KMS-11 (cell line): ENCODE measurements around the gene OTX2.

ENCODE experiments used
- H2AFZ ChIP-seq: fragments of 200-600 bp; sonication (generic); 2 replicates; pipeline ENCODE4 v1.6.1; 2016; ENCODE audit warnings: antibody characterized with exemption, mixed run types, low read depth
- H3K27ac ChIP-seq: fragments of 200-600 bp; sonication (generic); 2 replicates; pipeline ENCODE4 v1.6.1; 2016; ENCODE audit warnings: mild to moderate bottlenecking, mixed run types
- H3K27me3 ChIP-seq: fragments of 200-600 bp; sonication (generic); 2 replicates; pipeline ENCODE4 v1.6.1; 2017; ENCODE audit warnings: mild to moderate bottlenecking, low read depth, mixed run types, moderate library complexity; ENCODE audit not compliant: insufficient read depth
- H3K36me3 ChIP-seq: fragments of 200-600 bp; sonication (generic); 2 replicates; pipeline ENCODE4 v1.6.1; 2017; ENCODE audit warnings: mild to moderate bottlenecking, mixed run types; ENCODE audit not compliant: insufficient read depth
- H3K4me1 ChIP-seq: fragments of 200-600 bp; sonication (generic); 2 replicates; pipeline ENCODE4 v1.6.1; 2016; ENCODE audit warnings: mild to moderate bottlenecking, low read depth, mixed run types; ENCODE audit not compliant: poor library complexity, severe bottlenecking
- H3K4me2 ChIP-seq: fragments of 200-600 bp; sonication (generic); 2 replicates; pipeline ENCODE4 v1.7.0; 2016; ENCODE audit warnings: mild to moderate bottlenecking, mixed run types
- H3K4me3 ChIP-seq: fragments of 200-600 bp; sonication (generic); IDR thresholded peaks from 2 replicates; pipeline ENCODE4 v1.6.1; 2017; ENCODE audit warnings: low read depth, low read length, mixed read lengths; ENCODE audit not compliant: insufficient read depth
- H3K79me2 ChIP-seq: fragments of 200-600 bp; sonication (generic); 2 replicates; pipeline ENCODE4 v1.6.1; 2016; ENCODE audit warnings: low read depth, mixed run types; ENCODE audit not compliant: insufficient read depth
- H3K9ac ChIP-seq: fragments of 200-600 bp; sonication (generic); 2 replicates; pipeline ENCODE4 v1.6.1; 2016; ENCODE audit warnings: mild to moderate bottlenecking, mixed run types
- H4K20me1 ChIP-seq: fragments of 200-600 bp; sonication (generic); 2 replicates; pipeline ENCODE4 v1.6.1; 2016; ENCODE audit warnings: mild to moderate bottlenecking, mixed run types; ENCODE audit not compliant: insufficient read depth
- TF ChIP-seq, protein P1 (sequence below): fragments of 200-600 bp; sonication (generic); conservative IDR thresholded peaks from 2 replicates; pipeline ENCODE4 v1.6.1; 2017; ENCODE audit warnings: low read depth, mild to moderate bottlenecking, antibody characterized with exemption, low read length, moderate library complexity, mixed read lengths

Gene OTX2

DNA sequence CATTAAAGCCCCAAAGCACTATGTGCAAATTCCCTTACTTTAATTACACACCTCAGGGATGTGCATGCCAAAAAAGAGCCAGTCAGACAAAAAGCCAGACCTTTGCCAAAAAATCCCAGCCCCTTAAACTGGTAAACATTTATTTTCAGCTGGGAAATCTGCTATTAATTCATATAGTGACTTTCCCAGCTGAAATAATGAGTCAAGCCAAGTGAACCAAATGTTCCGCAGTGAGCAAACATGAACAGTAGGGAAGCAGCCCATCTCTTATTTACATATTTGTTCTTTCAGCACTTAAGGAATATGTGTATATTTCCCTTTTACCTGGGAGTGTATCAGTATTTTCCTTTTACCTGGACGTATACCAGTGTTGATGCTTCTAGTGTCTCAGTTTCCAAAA is 44.0 kb upstream of the OTX2 start:
- Histone ChIP-seq H3K79me2 (no peaks in the 10 kb centered on the region), H3K4me3 (no peak overlapping the region), H3K36me3 (no peaks in the 10 kb centered on the region), H4K20me1 (no peaks in the 10 kb centered on the region), H3K27ac (no peak overlapping the region), H3K4me1 (peaks cover 7% of the 10 kb centered on the region), H3K27me3 (no peaks in the 10 kb centered on the region), H2AFZ (no peak overlapping the region), H3K4me2 (no peak overlapping the region), H3K9ac (no peak overlapping the region)
- TF ChIP-seq, protein P1, sequence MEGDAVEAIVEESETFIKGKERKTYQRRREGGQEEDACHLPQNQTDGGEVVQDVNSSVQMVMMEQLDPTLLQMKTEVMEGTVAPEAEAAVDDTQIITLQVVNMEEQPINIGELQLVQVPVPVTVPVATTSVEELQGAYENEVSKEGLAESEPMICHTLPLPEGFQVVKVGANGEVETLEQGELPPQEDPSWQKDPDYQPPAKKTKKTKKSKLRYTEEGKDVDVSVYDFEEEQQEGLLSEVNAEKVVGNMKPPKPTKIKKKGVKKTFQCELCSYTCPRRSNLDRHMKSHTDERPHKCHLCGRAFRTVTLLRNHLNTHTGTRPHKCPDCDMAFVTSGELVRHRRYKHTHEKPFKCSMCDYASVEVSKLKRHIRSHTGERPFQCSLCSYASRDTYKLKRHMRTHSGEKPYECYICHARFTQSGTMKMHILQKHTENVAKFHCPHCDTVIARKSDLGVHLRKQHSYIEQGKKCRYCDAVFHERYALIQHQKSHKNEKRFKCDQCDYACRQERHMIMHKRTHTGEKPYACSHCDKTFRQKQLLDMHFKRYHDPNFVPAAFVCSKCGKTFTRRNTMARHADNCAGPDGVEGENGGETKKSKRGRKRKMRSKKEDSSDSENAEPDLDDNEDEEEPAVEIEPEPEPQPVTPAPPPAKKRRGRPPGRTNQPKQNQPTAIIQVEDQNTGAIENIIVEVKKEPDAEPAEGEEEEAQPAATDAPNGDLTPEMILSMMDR: no peak

DNA sequence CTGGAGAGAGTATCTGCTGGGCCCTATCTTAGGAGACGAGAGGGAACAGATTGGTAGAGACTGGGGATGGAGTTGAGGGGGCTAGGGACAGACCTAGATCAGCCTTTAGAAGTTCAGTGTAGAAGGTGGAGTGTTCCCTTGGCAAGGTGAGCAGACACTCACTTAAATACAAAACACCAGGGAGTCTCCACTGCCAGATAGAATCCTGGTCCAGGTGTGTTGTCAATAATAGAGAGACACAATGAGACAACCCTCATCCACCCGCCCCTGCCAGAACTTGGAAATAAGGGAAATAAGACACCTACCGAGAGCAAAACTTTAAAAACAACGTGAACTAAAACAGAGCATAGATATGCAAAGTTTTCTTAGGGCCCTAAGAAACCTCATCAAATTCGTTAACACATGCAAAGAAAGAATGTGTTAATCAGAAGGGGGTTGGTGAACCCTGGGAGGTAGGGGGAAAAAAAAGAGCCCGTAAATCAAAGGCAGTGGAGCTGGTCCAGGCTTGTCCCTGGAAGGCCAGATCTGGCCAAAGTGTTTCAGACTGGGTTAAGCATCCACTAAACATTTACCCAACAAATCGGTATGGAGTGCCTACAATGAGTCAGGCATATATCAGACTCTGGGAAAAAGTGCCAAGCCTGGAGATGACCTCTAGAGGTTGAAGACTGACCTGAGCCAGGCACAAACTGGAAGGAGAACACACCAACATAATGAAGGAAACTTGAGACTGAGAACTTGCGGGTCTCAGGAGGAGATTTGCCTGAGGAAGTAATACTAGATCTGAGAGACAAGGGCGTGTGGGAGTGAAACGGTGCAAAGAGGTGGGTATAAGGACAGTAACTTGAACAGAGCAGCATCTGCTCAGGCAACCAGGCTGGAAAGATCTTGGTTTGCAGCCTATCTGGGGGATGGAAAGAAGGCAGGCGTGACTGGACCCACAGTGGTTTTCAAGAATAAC is 37.0 kb upstream of the OTX2 start:
- H3K4me1 ChIP-seq: peaks cover 27% of the 10 kb centered on the region
- no peak overlapping the region for H3K9ac ChIP-seq
- H3K4me3 ChIP-seq: no peak overlapping the region
- H3K27me3 ChIP-seq: no peaks in the 10 kb centered on the region
- TF ChIP-seq, protein P1: no peak
- no peak overlapping the region for H3K4me2 ChIP-seq
- H3K36me3 ChIP-seq: no peaks in the 10 kb centered on the region
- H2AFZ ChIP-seq: no peak overlapping the region
- no peaks in the 10 kb centered on the region for H4K20me1 ChIP-seq
- H3K27ac ChIP-seq: no peak overlapping the region
- no peaks in the 10 kb centered on the region for H3K79me2 ChIP-seq

DNA sequence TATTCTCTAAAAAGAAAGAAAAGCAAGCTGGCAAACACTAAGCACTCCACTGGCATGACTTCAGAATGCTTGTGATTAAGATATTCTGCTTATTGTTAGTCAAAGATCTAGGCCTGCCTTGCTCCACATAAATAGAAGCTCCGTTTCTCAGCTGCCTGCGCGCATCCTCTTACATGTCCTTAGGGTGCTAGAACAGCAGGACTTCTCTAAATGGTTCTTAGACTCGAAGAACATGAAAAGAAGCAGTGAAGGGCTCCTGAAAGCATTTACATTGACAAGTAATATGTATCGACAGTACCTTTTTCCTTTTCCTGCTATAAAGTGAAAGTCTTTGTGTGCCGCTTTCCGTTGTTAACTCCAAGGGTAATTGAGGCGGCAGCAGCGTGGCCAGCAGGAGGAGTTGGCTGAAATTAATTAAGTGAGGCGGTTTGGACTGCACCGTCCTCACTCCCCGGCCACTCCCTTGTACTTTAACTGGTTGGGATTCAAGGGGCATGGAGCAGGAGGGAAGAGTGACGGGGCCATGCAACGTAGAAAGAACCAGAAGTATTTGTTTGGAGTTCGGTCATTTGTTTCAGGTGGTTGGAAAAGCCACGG is 34.2 kb upstream of the OTX2 start:
- H3K4me1 ChIP-seq: peaks cover 22% of the 10 kb centered on the region
- TF ChIP-seq, protein P1: no peak
- no peaks in the 10 kb centered on the region for H4K20me1 ChIP-seq
- H3K4me3 ChIP-seq: no peak overlapping the region
- H2AFZ ChIP-seq: no peak overlapping the region
- no peak overlapping the region for H3K4me2 ChIP-seq
- no peak overlapping the region for H3K9ac ChIP-seq
- no peak overlapping the region for H3K27ac ChIP-seq
- no peaks in the 10 kb centered on the region for H3K36me3 ChIP-seq
- H3K27me3 ChIP-seq: no peaks in the 10 kb centered on the region
- no peaks in the 10 kb centered on the region for H3K79me2 ChIP-seq

DNA sequence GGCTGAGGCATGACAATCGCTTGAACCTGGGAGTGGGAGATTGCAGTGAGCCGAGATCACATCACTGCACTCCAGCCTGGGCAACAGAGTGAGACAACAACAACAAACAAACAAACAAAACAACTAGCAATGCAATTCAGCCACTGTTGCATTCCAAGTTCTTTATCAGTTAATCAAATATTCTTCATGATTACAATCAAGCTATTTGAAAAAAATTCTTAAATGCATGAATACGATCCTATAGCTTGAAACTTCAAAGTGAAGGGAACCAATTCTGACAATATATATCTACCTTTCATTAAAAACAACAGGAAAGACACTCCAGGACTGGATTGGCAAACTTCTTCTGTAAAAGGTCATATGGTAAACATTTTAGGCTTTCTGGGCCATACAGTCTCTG is 31.3 kb upstream of the OTX2 start:
- H3K27me3 ChIP-seq: no peaks in the 10 kb centered on the region

More for the DNA sequence above, 31.3 kb upstream of the OTX2 start:
- TF ChIP-seq, protein P1: no peak
- Histone ChIP-seq H3K9ac (no peak overlapping the region), H3K4me3 (no peak overlapping the region), H2AFZ (no peak overlapping the region), H3K79me2 (no peaks in the 10 kb centered on the region), H4K20me1 (no peaks in the 10 kb centered on the region), H3K4me1 (no peaks in the 10 kb centered on the region), H3K36me3 (no peaks in the 10 kb centered on the region), H3K4me2 (no peak overlapping the region), H3K27ac (no peak overlapping the region)
